GM12801 (cell line): Measurements from ENCODE around the gene SCFD2.

ENCODE experiments used
- CTCF ChIP-seq: IDR thresholded peaks from one replicate; pipeline ENCODE4 v1.5.1; 2011; ENCODE audit warnings: control low read depth; ENCODE audit not compliant: insufficient read length; ENCODE audit errors: extremely low read depth

Gene SCFD2

GRCh38 chr4:53039741-53040458 is 326.0 kb downstream of the SCFD2 start:
- TF ChIP-seq CTCF = no peak

GRCh38 chr4:53037892-53038291 is 328.0 kb downstream of the SCFD2 start:
- no peak for TF ChIP-seq CTCF

- no peak for TF ChIP-seq CTCF
Measured at GRCh38 chr4:53026233-53026632, 339.6 kb downstream of the SCFD2 start.

GRCh38 chr4:53023677-53024299 is 342.1 kb downstream of the SCFD2 start:
- no peak for TF ChIP-seq CTCF

- TF ChIP-seq CTCF = no peak
Measured at GRCh38 chr4:53022513-53023100, 343.3 kb downstream of the SCFD2 start.

GRCh38 chr4:53021754-53022512 is 343.9 kb downstream of the SCFD2 start:
- no peak for TF ChIP-seq CTCF
